Activated CD8-positive, alpha-beta memory T cell treated with anti-CD3 and anti-CD28 coated beads for 4 hours (primary cell): ENCODE results near the gene ARHGAP6.

Source experiments
- DNase-seq, 2 donors: peaks; one replicate each; pipeline ENCODE4 v3.0.0-alpha.2; 2020; ENCODE audit warnings: low read depth in 2 of 2

ARHGAP6 gene, protein sequence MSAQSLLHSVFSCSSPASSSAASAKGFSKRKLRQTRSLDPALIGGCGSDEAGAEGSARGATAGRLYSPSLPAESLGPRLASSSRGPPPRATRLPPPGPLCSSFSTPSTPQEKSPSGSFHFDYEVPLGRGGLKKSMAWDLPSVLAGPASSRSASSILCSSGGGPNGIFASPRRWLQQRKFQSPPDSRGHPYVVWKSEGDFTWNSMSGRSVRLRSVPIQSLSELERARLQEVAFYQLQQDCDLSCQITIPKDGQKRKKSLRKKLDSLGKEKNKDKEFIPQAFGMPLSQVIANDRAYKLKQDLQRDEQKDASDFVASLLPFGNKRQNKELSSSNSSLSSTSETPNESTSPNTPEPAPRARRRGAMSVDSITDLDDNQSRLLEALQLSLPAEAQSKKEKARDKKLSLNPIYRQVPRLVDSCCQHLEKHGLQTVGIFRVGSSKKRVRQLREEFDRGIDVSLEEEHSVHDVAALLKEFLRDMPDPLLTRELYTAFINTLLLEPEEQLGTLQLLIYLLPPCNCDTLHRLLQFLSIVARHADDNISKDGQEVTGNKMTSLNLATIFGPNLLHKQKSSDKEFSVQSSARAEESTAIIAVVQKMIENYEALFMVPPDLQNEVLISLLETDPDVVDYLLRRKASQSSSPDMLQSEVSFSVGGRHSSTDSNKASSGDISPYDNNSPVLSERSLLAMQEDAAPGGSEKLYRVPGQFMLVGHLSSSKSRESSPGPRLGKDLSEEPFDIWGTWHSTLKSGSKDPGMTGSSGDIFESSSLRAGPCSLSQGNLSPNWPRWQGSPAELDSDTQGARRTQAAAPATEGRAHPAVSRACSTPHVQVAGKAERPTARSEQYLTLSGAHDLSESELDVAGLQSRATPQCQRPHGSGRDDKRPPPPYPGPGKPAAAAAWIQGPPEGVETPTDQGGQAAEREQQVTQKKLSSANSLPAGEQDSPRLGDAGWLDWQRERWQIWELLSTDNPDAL (N-terminal part only)

GRCh38 chrX:11665168-11666111, at the start of gene ARHGAP6:
Gene ARHGAP6 (minus strand): TSS chrX:11665920. CDS start chrX:11664828, 1,092 bp downstream.
- no peak for DNase-seq

DNA sequence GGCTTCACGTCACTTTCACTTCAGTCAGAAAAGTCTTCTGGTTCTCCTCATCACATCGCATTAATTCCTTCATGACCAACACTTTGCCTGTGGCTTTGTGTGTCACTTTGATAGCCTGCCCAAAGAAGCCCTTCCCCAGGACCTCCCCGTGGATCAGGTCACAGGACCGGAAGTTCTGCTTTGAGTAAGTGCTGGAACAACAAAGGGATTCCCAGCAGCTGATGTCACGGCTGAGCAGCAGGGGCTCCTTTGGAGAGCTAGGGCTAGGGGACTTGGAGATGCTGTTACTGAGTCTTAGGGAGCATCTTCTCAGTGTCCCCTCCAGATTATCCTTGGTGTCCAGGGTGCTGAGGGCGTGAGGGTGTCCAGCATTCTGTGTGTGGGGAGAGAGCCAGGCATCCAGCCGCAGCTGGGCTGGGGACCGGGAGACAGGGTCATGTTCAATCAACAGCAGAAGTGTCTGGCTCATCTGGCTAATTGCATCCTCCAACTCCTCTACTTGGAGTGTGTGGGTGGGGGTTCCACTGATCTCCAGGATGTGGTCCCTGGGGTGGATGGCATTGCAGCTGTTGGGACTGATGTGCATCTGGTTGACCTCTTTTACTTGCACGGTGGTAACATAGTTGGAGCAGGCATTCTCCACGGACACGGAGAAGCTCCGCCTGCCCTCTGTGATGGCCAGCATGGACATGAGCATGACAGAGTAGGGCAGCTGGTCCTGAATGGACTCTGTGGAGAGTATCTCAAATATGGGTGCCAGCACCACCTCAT, 39.2 kb upstream of the ARHGAP6 start:
- DNase-seq: no peak

DNA sequence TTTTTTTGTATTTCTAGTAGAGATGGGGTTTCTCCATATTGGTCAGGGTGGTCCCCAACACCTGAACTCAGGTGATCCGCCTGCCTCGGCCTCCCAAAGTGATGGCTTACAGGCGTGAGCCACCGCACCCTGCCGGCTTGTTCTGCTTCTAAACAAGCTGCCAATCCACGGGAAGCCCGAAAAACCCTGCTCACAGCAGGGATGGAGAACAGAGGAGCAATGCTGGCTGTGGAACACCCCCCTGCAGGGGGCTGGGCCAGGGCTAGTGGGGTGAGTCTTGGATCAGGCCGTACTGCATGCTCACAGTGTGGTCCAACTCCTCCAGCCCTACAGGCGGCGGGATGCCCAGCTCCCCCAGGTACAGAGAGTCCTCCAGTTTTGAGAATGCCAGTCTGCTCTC, 38.1 kb upstream of the ARHGAP6 start:
- no peak for DNase-seq

DNA sequence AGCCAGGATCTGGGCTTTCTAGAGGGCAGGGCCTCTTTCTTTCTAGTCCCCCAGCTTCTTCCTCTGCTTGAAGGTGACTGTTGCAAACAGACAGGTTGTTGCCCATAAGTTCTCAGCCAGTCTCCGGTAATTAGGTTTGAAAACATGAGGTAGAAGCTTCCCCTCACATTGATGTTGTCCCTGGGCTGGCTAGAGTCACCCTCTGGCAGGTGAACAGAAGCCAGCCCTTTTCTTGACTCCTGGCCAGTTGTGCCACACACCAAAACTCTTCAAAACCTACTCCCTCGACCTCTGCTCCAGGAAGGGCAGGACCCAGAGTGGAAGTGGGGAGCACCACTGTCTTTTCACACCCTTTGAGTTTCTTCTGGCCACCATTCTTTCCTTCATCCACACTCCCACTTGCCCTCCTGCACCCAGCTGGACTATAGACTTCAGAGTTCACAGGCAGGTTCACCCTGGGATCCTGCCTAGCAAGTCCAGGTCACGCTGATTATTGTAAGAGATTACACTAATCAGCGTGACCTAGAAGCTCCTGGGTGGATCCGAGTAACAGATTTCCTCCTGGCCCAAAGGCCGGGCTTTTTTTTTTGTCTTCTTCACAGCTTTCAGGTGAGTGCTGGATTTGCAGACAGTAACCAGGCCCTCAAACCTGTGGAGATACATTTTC, 37.4 kb upstream of the ARHGAP6 start:
- no peak for DNase-seq

- DNase-seq: no peak
These were observed 36.7 kb upstream of the ARHGAP6 start for GRCh38 chrX:11702420-11702819.

- DNase-seq: no peak
These were observed 33.0 kb upstream of the ARHGAP6 start for GRCh38 chrX:11698702-11699101.

DNA sequence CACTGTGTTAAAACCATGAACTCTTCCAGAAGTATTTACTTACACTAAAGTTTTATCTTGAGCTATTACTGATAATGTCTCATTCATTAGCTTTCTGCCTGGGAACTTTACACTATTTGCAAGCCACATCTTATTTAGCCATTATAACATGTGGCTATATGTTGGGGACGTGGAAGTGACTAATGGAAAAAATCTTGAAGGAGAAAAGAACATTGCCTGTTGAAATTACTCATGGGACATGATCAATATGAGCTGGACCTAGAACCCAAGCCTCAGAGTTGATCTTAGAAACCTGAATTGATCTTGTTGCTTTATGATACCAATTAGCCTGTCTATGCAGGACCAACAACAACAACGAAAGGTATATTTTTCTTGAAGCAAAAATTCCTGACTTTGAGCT, 22.5 kb upstream of the ARHGAP6 start:
- no peak for DNase-seq

DNA sequence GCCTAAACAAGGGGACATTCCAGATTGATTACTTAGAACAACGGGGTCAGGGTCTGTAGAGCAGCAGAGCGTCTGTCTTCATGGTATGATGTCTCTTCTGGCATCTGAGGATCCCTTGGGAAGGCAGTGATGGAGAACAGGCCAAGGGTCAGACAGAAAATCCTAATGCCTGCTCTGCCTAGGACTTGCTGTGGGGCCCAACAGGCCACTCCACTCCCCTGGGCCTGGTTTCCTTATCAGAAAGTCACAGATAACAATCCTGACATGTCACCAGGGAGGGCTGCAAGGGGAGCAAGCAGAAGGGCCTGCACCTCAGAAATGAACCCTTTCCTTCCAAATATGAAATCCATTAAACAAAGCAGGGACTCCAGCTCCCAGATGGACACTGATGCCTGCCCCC, 21.4 kb upstream of the ARHGAP6 start:
- DNase-seq: no peak

DNA sequence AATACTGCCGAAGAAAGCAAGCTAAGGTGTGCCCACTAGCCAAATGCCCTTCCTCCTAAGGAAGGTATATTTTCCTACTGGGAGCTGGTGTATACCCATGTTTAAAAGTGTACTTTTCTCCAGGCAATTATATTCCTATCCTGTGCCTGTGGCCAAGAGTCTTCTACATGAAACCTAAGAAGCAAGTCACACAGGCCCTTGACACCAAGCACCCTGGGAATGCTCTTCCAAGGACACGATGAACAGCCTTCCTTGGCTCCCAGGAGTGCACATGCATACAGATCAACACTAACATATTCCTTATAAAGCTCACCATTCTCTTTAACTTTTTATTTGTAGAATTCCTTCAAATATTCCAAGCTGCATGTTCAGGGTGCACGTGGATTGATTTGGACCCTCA, 17.3 kb upstream of the ARHGAP6 start:
- no peak for DNase-seq

GRCh38 chrX:11678158-11678557, 12.4 kb upstream of the ARHGAP6 start:
- no peak for DNase-seq

- no peak for DNase-seq
These were observed 6.5 kb upstream of the ARHGAP6 start for GRCh38 chrX:11672213-11672612.

DNA sequence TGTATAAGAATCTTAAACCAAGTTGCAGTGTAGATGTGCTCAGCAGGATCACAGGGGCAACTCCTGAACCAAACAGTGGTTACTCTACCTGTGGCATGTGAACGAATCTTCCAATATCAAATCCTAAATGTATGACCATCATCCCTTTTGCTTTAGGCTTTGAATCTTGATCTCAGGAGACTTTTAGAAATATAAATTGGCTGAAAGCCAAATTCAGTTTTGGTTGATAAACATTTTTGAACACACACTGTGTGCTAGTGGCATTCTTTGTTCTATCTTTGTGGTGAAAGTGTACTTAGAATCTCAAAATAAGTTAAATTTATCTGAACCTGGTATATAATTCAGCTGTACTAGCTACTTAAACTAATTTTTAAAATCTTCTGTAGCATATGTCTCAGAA, 4.6 kb upstream of the ARHGAP6 start:
- no peak for DNase-seq

DNA sequence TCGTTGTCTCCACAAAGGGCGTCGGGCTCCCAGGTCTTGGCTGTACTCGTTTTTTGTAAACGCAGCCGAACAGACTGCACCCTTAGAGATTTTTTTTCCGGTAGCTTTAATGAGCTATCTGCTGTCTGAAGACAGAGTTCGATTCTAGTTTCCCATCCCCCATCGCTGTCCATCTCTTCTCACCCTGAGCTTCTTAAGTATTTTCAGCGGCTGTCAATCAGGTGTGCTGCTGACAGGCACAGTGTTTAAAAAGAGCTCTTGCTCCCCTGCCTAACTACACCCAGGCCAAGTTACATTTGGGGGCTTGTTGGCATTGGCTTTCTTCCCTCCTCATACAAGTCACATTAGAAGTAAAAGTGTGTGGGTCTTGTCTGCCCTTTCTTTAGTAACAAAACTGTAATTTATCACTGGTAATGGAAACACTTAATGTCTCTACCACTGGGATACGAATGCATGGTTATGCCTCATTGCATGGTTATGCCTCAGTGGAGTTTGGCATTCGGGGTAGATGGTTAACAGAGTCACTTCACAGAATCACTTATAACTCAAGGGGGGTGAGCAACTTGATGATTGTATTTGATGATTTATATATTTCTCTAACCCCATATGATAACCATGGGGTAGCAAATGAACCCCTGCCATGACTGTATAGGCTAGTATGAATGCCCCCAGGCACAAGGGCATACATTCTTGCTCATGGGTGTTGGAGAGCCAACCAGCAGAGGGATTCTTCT, 1.4 kb upstream of the ARHGAP6 start:
- DNase-seq: no peak

DNA sequence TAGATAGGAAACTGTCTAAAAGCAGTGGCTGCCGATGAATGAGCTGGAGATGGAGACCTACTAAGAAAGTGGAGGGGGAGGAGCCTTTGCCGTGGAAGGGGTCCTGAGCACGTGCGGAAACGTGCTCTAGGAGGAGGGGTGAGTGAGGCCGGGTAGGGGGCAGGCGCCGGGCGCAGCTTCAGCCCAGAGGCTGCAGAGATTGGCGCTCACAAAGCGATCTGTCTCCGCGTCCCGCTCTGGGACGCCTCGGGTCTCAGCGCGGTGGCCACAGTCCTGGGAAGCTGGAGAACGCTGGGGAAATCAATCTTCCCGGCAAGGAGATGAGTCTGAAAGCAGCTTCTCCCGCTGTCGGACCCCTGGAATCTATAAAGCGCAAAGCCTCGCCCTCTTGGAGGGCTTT, 444 bp upstream of the ARHGAP6 start:
- no peak for DNase-seq

DNA sequence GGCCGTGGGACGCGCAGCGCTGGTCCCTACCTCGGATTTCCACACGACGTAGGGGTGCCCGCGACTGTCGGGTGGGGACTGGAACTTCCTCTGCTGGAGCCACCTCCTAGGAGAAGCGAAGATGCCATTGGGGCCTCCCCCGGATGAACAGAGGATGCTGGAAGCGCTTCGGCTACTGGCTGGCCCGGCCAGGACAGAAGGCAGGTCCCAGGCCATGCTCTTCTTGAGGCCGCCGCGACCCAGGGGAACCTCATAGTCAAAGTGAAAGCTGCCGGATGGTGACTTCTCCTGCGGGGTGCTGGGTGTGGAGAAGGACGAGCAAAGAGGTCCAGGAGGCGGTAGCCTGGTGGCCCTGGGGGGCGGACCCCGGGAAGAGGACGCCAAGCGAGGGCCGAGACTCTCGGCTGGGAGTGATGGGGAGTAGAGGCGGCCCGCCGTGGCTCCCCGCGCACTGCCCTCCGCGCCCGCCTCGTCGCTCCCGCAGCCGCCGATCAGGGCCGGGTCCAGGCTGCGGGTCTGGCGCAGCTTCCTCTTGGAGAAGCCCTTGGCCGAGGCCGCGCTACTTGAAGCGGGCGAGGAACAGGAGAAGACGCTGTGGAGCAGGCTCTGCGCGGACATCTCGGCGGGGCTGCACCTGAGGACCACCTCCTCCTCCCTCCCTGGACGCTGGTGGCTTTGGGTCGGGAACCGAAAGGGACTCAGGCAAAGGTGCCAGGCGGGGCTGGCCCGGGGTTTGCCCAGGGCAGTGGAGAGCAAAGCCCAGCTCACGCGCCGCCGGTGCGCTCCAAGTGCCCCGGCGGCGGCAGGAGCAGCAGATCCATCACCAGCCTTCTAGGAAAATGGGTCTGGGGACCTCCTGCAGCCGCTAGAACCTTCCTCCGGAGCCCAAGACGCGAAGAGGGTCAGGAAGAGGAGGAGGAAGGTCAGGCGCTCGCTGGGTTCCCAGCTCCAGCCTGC, 1.2 kb downstream of the ARHGAP6 start:
- no peak for DNase-seq

- no peak for DNase-seq
These were observed 1.9 kb downstream of the ARHGAP6 start for GRCh38 chrX:11663875-11664210.

GRCh38 chrX:11655282-11656015, 10.3 kb downstream of the ARHGAP6 start:
- no peak for DNase-seq
